T-helper 17 cell (primary cell): ENCODE results near the gene MAB21L4. TPM values are rescaled to one million over a fixed set of nuclear protein-coding genes. Genes with fewer than 3 reads are reported as not detected.

Experiments
- ATAC-seq: fragments of 150-1000 bp; cut with Tn5 transposase; 2 replicates; pipeline ENCODE4 v1.10.0; 2021; ENCODE audit warnings: mild to moderate bottlenecking, moderate library complexity
- DNase-seq, 3 donors: peaks; one replicate each; pipeline versions ENCODE4 v3.0.0 to v3.0.0-alpha.2; 2020 to 2021
- H3K9me3 ChIP-seq: one replicate; pipeline ENCODE4 v1.7.0; 2013; ENCODE audit warnings: low read length, mild to moderate bottlenecking; ENCODE audit not compliant: control insufficient read depth, poor library complexity, severe bottlenecking
- H3K27ac Mint-ChIP-seq: one replicate; pipeline ENCODE4 v1.8.0; 2022; ENCODE audit warnings: mild to moderate bottlenecking, moderate library complexity, mixed read lengths
- H3K27me3 Mint-ChIP-seq: one replicate; pipeline ENCODE4 v1.8.0; 2022; ENCODE audit warnings: mixed read lengths
- H3K36me3 Mint-ChIP-seq: one replicate; pipeline ENCODE4 v1.8.0; 2022; ENCODE audit warnings: low read depth, mixed read lengths
- H3K4me1 Mint-ChIP-seq: one replicate; pipeline ENCODE4 v1.8.0; 2022; ENCODE audit warnings: mild to moderate bottlenecking, mixed read lengths
- H3K4me3 Mint-ChIP-seq: one replicate; pipeline ENCODE4 v1.8.0; 2022; ENCODE audit warnings: mild to moderate bottlenecking, moderate library complexity, mixed read lengths
- total RNA-seq, 4 donors: library from RNA in 2 of 4; stranded (reverse) in 2 of 4; gene quantifications; one replicate each; pipeline ENCODE4 v1.2.3 and lab custom pipeline; 2022 to 2026

Gene MAB21L4
- total RNA-seq, 2 donors from 2014 or later, result not detected

- Mint-ChIP-seq H3K27me3 (peaks cover 17% of the 10 kb centered on the region), H3K27ac (no peak overlapping the region), H3K36me3 (no peaks in the 10 kb centered on the region), H3K4me1 (no peaks in the 10 kb centered on the region), H3K4me3 (no peak overlapping the region)
- peak in 2 of 3 donors; percentile 2 to 7 for DNase-seq
- no peaks in the 10 kb centered on the region for H3K9me3 ChIP-seq
- ATAC-seq, result no peak
Measured at GRCh38 chr2:240919786-240920782, 24.1 kb upstream of the MAB21L4 start.

GRCh38 chr2:240919161-240919781 lies 23.3 kb upstream of the MAB21L4 start:
- H3K9me3 ChIP-seq, result no peaks in the 10 kb centered on the region
- H3K27ac Mint-ChIP-seq, result no peak overlapping the region
- H3K4me3 Mint-ChIP-seq, result no peak overlapping the region
- H3K36me3 Mint-ChIP-seq, result no peaks in the 10 kb centered on the region
- peak in 1 of 3 donors; percentile 3 for DNase-seq
- peaks cover 21% of the 10 kb centered on the region for H3K27me3 Mint-ChIP-seq
- H3K4me1 Mint-ChIP-seq, result no peaks in the 10 kb centered on the region
- no peak for ATAC-seq

DNA sequence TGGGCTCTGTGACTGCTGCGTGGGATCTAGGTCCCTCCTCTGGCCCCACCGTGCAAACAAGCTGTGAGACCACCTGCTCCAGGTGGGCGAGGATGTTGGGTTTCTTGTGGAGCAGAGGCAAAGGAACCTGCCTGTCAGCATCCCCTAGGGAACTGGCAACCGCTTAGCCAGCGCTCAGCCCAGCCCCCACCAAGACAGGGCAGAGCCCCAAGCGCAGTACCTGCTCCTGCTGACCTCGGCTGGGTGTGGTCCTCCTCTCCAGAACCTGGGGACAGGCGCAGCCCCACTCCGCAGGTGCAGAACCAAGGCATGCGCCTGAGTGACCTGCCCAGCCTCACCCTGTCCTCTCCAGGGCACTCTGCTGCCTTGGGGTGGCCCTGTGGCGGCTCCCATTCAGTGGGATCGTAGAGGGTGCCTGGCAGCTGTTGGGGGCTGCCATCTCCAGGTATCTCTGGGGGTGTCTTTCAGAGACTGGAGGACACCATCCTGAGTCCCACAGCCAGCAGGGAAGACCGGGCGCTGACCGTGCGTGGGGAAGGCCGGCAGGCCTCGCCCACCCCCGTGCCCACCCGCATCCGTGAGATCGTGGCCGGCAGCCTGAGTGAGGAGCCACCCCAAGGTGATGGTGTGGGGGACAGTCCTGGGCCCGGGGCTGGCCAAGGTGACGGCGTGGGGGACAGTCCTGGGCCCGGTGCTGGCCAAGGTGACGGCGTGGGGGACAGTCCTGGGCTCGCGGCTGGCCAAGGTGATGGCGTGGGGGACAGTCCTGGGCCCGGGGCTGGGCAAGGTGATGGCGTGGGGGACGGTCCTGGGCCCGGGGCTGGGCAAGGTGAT lies 22.5 kb upstream of the MAB21L4 start:
- Mint-ChIP-seq H3K27me3 (peaks cover 21% of the 10 kb centered on the region), H3K4me3 (no peak overlapping the region), H3K36me3 (no peaks in the 10 kb centered on the region), H3K4me1 (no peaks in the 10 kb centered on the region), H3K27ac (no peak overlapping the region)
- DNase-seq, result peak; percentile 2 to 8 (median 6)
- no peaks in the 10 kb centered on the region for H3K9me3 ChIP-seq
- no peak for ATAC-seq

DNA sequence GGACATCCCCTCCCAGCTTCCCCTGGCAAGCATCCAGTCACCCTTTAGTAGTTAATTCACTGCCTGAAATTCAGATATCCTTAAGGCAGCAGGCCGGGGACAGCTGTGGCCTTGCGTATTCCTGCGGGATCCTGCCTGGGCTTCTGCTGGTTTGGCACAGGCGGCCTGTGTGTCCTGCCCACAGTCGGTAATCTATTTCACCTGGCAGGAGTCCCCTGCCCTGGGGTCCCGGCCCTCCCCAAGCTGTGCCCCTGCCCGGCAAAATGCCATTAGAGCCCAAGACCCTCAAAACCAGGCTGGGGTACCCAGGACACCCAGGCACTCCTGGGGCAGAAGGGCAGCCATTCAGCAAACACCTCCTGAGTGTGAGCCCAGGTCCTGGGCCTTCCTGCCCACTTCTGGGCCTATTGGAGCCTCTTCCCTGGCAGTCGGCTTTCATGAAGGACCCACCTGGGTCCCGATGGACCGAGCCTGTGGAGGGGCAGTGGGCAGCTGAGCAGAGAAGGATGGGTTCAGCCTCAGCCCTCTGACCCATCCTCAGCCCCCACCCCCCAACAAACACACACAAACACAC lies 21.8 kb upstream of the MAB21L4 start:
- no peaks in the 10 kb centered on the region for H3K36me3 Mint-ChIP-seq
- no peaks in the 10 kb centered on the region for H3K9me3 ChIP-seq
- no peak for ATAC-seq
- H3K4me1 Mint-ChIP-seq, result no peaks in the 10 kb centered on the region
- peaks cover 27% of the 10 kb centered on the region for H3K27me3 Mint-ChIP-seq
- H3K4me3 Mint-ChIP-seq, result no peak overlapping the region
- H3K27ac Mint-ChIP-seq, result no peak overlapping the region
- peak in 2 of 3 donors; percentile 2 to 4 for DNase-seq

GRCh38 chr2:240917009-240917683 lies 21.2 kb upstream of the MAB21L4 start:
- ATAC-seq, result no peak
- peak; percentile 0 to 6 (median 1) for DNase-seq
- Mint-ChIP-seq H3K27ac (no peak overlapping the region), H3K36me3 (no peaks in the 10 kb centered on the region), H3K27me3 (peaks cover 34% of the 10 kb centered on the region), H3K4me3 (no peak overlapping the region), H3K4me1 (no peaks in the 10 kb centered on the region)
- H3K9me3 ChIP-seq, result no peaks in the 10 kb centered on the region

DNA sequence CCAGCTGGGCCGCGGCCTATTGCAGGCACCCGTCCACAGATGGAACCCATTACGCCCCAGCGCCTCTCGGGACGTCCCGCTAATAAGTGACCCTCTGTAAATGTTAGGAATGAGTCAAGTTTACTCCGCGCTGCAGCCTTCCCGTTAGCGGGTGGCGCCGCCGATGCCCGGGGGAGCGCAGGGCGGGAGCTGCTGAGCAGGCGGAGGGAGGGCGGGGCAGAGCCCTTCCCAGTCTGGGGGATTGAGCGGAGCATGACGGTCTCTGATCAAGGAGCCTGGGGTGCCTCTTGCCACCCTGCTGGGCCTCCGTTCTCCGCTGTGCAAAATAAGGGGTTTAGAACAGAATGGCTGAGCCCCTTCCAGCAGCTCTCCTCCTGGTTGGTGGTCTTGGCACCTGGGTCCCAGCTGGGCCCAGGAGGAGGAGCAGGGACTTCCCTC lies 20.6 kb upstream of the MAB21L4 start:
- H3K9me3 ChIP-seq, result no peaks in the 10 kb centered on the region
- Mint-ChIP-seq H3K27me3 (peaks cover 39% of the 10 kb centered on the region), H3K36me3 (no peaks in the 10 kb centered on the region), H3K4me3 (no peak overlapping the region), H3K27ac (no peak overlapping the region), H3K4me1 (no peaks in the 10 kb centered on the region)
- ATAC-seq (no peak), DNase-seq (peak in 1 of 3 donors; percentile 8)

- H3K27ac Mint-ChIP-seq, result no peak overlapping the region
Measured at GRCh38 chr2:240915526-240916341, 19.8 kb upstream of the MAB21L4 start.

DNA sequence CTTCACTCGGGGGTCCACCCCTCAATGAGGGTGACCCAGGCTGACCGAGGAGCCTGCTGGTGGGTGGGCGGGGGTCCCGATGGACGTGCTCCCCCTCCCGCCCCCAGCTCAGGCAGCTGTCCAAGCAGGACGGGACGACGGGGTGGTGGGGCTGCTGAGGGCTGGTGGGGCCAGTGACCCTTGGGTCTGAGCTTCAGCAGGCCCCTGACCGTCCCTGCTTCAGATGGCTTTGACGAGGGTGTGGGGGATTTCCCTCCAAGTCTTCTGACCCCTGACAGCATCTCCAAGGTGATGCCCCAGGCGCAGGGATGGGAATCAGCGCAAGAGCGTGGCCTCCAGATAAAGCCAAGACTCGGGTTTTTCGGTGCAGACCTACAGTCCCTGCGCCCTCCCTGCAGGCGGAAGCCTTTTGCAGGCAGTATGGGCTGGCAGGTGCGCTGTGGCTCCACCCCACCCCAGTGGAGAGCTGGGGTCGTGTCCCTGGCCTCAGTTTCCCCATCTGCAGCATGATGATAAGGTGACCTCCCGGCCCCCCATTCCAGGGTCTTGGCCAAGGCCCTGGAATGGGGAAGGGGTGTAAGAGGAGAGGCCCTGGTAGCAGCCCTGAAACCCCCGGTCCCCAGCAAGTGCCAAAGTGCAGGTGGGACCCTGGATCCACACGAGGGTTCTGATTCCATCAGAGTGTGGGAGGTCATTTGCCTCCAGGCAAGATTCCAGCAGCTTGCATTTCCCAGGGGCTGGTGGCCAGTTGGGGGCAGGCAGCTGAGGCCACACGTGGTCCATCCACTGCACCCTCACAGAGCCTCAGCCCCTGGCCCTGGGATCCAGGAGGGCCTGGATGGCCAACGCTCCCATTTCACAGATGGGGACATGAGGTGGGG lies 18.9 kb upstream of the MAB21L4 start:
- no peak overlapping the region for H3K4me3 Mint-ChIP-seq
- ATAC-seq (no peak), DNase-seq (no peak)
- H3K36me3 Mint-ChIP-seq, result no peaks in the 10 kb centered on the region
- H3K27ac Mint-ChIP-seq, result no peak overlapping the region
- peaks cover 52% of the 10 kb centered on the region for H3K27me3 Mint-ChIP-seq
- no peaks in the 10 kb centered on the region for H3K4me1 Mint-ChIP-seq
- H3K9me3 ChIP-seq, result no peaks in the 10 kb centered on the region

More at GRCh38 chr2:240915526-240916341, 19.8 kb upstream of the MAB21L4 start:
- Mint-ChIP-seq H3K4me3 (peak overlapping the region; percentile 28), H3K4me1 (no peaks in the 10 kb centered on the region), H3K27me3 (peaks cover 45% of the 10 kb centered on the region), H3K36me3 (no peaks in the 10 kb centered on the region)
- DNase-seq (peak in 1 of 3 donors; percentile 9), ATAC-seq (no peak)
- H3K9me3 ChIP-seq, result no peaks in the 10 kb centered on the region

GRCh38 chr2:240913810-240914644 lies 18.1 kb upstream of the MAB21L4 start:
- H3K36me3 Mint-ChIP-seq, result no peaks in the 10 kb centered on the region
- H3K27ac Mint-ChIP-seq, result no peak overlapping the region
- H3K9me3 ChIP-seq, result no peaks in the 10 kb centered on the region
- H3K4me1 Mint-ChIP-seq, result no peaks in the 10 kb centered on the region
- DNase-seq (peak; percentile 44 to 62 (median 50)), ATAC-seq (peak; percentile 64)
- peaks cover 55% of the 10 kb centered on the region for H3K27me3 Mint-ChIP-seq
- no peak overlapping the region for H3K4me3 Mint-ChIP-seq
